ENCODE data around the gene GNGT1.

GNGT1 gene

GRCh38 chr7:93943816-93944540 is 37.6 kb downstream of the GNGT1 start:
- DNase-seq, result no peak

- peak; percentile 8 for DNase-seq
These were observed 38.3 kb downstream of the GNGT1 start for GRCh38 chr7:93944673-93945072.

- no peak for DNase-seq
These were observed 38.7 kb downstream of the GNGT1 start for GRCh38 chr7:93945083-93945482.

GRCh38 chr7:93945756-93946535 is 39.6 kb downstream of the GNGT1 start:
- no peak for DNase-seq

- DNase-seq, result no peak
These were observed 41.7 kb downstream of the GNGT1 start for GRCh38 chr7:93948106-93948505.

- DNase-seq, result no peak
These were observed 42.5 kb downstream of the GNGT1 start for GRCh38 chr7:93948873-93949272.

- no peak for DNase-seq
These were observed 43.1 kb downstream of the GNGT1 start for GRCh38 chr7:93949423-93949822.

GRCh38 chr7:93955304-93955703 is 48.9 kb downstream of the GNGT1 start:
- DNase-seq, result no peak

- no peak for DNase-seq
These were observed 51.4 kb downstream of the GNGT1 start for GRCh38 chr7:93957767-93958166.

- no peak for DNase-seq
These were observed 51.8 kb downstream of the GNGT1 start for GRCh38 chr7:93958216-93958615.

GRCh38 chr7:93958651-93959050 is 52.3 kb downstream of the GNGT1 start:
- peak; percentile 40 for DNase-seq
